WERI-Rb-1 (cell line): Measurements from ENCODE around the gene CORIN.
"Not testable (repeated sequence)": the region's sequence is repeated elsewhere in the genome, so short reads cannot be mapped to it uniquely, and the experiment has no call there.

Experiments used
- DNase-seq: peaks from one replicate; pipeline ENCODE4 v3.0.0-alpha.2; 2020
- H3K27ac ChIP-seq: fragments of 250-450 bp; sonication (Bioruptor Pico); 2 replicates; pipeline ENCODE4 v1.5.1; 2020; ENCODE audit warnings: mild to moderate bottlenecking, moderate library complexity
- H3K27me3 ChIP-seq: fragments of 250-450 bp; sonication (Bioruptor Pico); 2 replicates; pipeline ENCODE4 v1.5.1; 2021; ENCODE audit warnings: mild to moderate bottlenecking, low read depth, moderate library complexity; ENCODE audit not compliant: insufficient read depth, severe bottlenecking
- H3K36me3 ChIP-seq: fragments of 250-450 bp; sonication (Bioruptor Pico); 2 replicates; pipeline ENCODE4 v1.5.1; 2020; ENCODE audit warnings: mild to moderate bottlenecking, moderate library complexity
- H3K4me3 ChIP-seq: 2 replicates; pipeline ENCODE4 v1.5.1; 2011; ENCODE audit warnings: low read depth, mild to moderate bottlenecking, control low read depth, low read length
- H3K9me3 ChIP-seq: fragments of 250-450 bp; sonication (Bioruptor Pico); 2 replicates; pipeline ENCODE4 v1.5.1; 2021; ENCODE audit warnings: mild to moderate bottlenecking, moderate library complexity; ENCODE audit not compliant: severe bottlenecking
- CTCF ChIP-seq: IDR thresholded peaks from 2 replicates; pipeline ENCODE4 v1.5.1; 2011; ENCODE audit warnings: low read depth, mild to moderate bottlenecking, control low read depth, inconsistent platforms, low read length

Gene CORIN

DNA sequence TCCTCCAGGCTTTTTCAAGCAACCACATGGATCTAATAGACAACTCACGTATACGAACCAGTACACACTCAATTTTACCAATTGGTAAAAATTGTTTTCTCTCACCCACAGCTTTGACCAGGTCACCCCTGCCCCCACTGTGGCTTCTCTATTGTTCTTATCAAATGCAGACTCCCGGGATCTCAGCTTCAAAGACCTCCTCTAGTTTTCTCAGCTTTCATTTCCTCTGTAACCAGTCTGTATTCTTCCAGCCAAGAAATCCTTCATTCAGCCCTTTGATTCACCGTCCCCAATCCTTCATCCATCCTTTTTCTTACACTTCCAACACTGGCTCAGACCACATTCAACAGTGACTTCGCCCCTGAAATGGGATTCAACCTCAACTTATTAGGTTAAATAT is 120.7 kb downstream of the CORIN start:
- H3K27ac ChIP-seq, result no peak overlapping the region
- H3K9me3 ChIP-seq, result no peaks in the 10 kb centered on the region
- no peak for TF ChIP-seq CTCF
- H3K27me3 ChIP-seq, result no peaks in the 10 kb centered on the region
- no peak for DNase-seq
- H3K36me3 ChIP-seq, result no peaks in the 10 kb centered on the region
- no peak overlapping the region for H3K4me3 ChIP-seq

DNA sequence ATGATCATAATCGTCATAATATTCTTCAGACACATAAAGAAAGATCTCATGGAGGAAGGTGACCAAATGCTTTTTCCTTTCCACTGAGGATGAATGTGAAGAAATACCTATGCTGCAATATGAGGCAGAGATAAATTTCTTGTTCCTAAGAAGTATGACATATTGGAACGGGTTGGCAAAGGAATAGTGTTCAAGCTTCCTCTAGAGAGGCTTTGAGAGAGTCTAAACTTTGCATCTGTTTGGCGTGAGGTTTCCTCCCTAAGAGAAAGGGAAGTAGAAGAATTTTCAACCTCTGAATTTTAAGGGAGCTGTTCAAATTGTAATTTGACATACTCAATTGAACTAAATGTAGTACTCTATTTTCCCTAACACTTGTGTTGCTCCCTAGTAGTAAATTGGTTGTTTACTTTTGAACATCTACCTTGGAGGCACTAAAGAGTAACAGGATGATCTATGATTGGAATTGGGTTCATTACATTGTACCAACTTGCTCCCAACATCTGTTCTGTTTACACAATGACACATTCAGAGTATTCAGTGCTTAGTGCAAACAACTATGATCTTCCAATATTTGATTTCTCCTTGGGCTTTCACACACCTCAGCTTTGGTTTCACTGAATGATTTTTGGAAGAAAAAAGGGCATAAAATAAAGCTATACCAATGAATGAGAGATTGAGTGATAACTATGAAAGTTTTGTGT is 122.0 kb downstream of the CORIN start:
- Histone ChIP-seq H3K27ac (no peak overlapping the region), H3K36me3 (no peaks in the 10 kb centered on the region), H3K9me3 (no peaks in the 10 kb centered on the region), H3K4me3 (no peak overlapping the region), H3K27me3 (no peaks in the 10 kb centered on the region)
- TF ChIP-seq CTCF, result no peak
- no peak for DNase-seq

DNA sequence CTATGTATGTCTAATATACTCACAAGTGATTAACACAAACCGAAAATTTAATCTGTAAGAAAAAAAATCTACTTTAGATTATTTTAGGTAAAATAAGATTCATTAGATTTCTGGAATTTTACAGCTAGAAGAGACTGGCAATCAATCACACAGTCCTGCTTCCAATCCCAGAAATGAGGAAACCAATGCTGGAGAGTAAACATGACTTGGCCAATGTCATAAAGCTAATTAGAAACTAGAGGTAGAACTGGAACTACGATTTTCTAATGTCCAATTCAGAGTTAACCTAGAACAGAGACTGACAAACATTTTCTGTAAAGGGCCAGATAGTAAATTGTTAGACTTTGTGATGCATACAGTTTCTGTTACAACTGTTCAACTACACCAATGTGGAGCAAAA is 123.6 kb downstream of the CORIN start:
- no peak for TF ChIP-seq CTCF
- Histone ChIP-seq H3K36me3 (no peaks in the 10 kb centered on the region), H3K9me3 (no peaks in the 10 kb centered on the region), H3K27me3 (no peaks in the 10 kb centered on the region), H3K4me3 (no peak overlapping the region), H3K27ac (no peak overlapping the region)
- DNase-seq, result no peak

DNA sequence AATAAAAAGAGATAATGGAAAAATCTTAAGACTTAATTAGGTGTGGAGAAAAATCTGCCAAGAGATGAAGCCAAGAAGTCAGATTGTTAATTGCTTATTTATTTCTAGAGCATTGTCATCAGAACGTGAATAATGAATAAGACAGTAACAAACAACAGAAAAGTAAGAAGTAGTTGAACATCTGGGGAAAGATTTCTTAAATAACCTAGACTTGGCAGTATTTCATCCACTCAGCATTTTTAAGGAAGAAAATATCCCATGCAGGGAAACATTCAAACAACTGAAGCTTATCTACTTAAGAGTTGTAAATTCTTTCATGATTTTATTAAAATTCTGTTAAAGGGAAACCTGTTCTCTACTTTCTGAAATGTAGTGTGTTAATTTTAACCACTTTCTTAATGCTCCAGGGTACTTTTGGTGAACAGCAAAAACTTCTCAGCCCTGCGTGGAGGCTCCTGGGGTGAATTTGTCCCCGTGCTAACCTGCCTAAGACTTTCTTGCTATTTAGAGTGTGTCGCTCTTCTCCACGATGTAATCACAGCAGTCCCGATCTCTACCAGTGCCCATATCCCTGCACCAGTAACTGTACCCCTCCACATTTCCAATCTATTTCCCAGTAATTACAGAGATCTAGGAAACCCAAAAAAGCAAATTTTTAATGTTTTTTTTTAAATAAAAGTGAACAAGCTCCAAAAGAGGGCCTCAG is 124.6 kb downstream of the CORIN start:
- no peaks in the 10 kb centered on the region for H3K36me3 ChIP-seq
- H3K27ac ChIP-seq, result no peak overlapping the region
- no peak for DNase-seq
- no peaks in the 10 kb centered on the region for H3K9me3 ChIP-seq
- no peak for TF ChIP-seq CTCF
- no peaks in the 10 kb centered on the region for H3K27me3 ChIP-seq
- no peak overlapping the region for H3K4me3 ChIP-seq

DNA sequence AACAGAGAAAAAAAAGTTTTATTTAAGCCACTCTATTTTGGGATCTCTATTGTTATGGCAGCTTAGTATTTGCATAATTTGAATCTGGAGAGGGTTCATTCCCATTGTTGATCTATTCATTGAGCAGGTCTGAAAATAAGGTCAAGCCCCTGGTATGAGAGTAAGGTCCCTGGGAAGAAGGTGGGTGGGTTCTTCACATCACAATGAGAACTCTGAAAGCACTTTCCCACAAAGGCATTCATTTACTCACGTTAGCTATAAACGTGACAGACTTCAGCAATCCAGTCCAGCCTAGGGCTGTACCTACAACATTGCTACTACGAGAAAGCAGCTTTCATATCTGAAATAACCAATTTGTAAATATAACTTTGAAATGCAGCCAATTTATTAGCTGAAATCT is 126.2 kb downstream of the CORIN start:
- no peak overlapping the region for H3K4me3 ChIP-seq
- no peak for TF ChIP-seq CTCF
- DNase-seq, result no peak

DNA sequence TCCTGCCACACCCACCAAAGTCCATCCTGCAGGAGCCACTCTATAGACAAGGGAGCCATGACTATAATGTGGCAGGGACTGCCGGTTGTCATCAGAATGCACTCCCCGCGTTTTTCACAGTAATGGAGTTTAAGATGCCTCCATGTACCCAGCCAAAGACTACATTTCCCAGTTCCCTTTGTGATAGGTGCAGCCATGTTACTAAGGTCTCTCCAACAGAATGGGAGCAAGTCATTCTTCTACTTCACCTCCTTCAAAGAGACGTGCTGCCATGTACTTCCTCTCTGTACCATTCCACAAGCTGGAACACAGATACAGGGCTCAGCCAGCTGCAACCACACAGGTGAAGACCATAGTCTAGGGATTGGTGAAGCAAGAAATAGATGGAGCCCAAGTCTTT is 126.7 kb downstream of the CORIN start:
- H3K36me3 ChIP-seq, result no peaks in the 10 kb centered on the region
- H3K4me3 ChIP-seq, result no peak overlapping the region
- DNase-seq, result no peak
- TF ChIP-seq CTCF, result no peak
- no peaks in the 10 kb centered on the region for H3K27me3 ChIP-seq
- no peak overlapping the region for H3K27ac ChIP-seq
- H3K9me3 ChIP-seq, result no peaks in the 10 kb centered on the region

More for the DNA sequence above, 126.2 kb downstream of the CORIN start:
- Histone ChIP-seq H3K27ac (no peak overlapping the region), H3K27me3 (no peaks in the 10 kb centered on the region), H3K36me3 (no peaks in the 10 kb centered on the region), H3K9me3 (no peaks in the 10 kb centered on the region)

GRCh38 chr4:47706352-47706751 is 131.5 kb downstream of the CORIN start:
- H3K27me3 ChIP-seq, H3K27ac ChIP-seq, H3K36me3 ChIP-seq, DNase-seq, H3K9me3 ChIP-seq, H3K4me3 ChIP-seq: not testable (repeated sequence)
